A673 (cell line): ENCODE results near the gene THOC2. TPM values are rescaled to one million over a fixed set of nuclear protein-coding genes. Genes with fewer than 3 reads are reported as not detected.

ENCODE experiments used
- BruUV-seq: library from RNA; stranded (reverse); fragments of 400-500 nt; replicated peaks from 2 replicates; lab custom pipeline; 2021; lab: Mats Ljungman, UMichigan
- CTCF ChIA-PET: fragments of 300-600 bp; sonication (Branson Sonifier 250); formaldehyde crosslinking; loops from one replicate; lab custom pipeline; 2022; ENCODE audit warnings: antibody characterized with exemption; lab: Charles Lee
- POLR2A ChIA-PET: fragments of 300-600 bp; sonication (Branson Sonifier 250); formaldehyde crosslinking; loops from one replicate; lab custom pipeline; 2022; ENCODE audit warnings: antibody characterized with exemption; ENCODE audit not compliant: low non-redundant PET; lab: Charles Lee
- DNase-seq: peaks from one replicate; pipeline ENCODE4 v3.0.0-alpha.2; 2015; ENCODE audit warnings: low spot score
- H3K27ac ChIP-seq: fragments of 200-600 bp; sonication (generic); 2 replicates; pipeline ENCODE4 v1.5.1; 2016; ENCODE audit warnings: mixed run types, low read depth, mild to moderate bottlenecking, mixed read lengths, antibody characterized with exemption, low read length; ENCODE audit not compliant: poor library complexity, severe bottlenecking
- H3K27me3 ChIP-seq: fragments of 200-600 bp; sonication (generic); replicated peaks from 2 replicates; pipeline ENCODE4 v1.6.1; 2017; ENCODE audit warnings: mixed run types, low read depth, mild to moderate bottlenecking, mixed read lengths, antibody characterized with exemption, low read length; ENCODE audit not compliant: insufficient read depth, poor library complexity
- H3K36me3 ChIP-seq: fragments of 200-600 bp; sonication (generic); 2 replicates; pipeline ENCODE4 v1.6.1; 2016; ENCODE audit warnings: mixed run types, mild to moderate bottlenecking, mixed read lengths, antibody characterized with exemption, low read length; ENCODE audit not compliant: insufficient read depth, poor library complexity, severe bottlenecking
- H3K4me1 ChIP-seq: fragments of 200-600 bp; sonication (generic); 2 replicates; pipeline ENCODE4 v1.6.1; 2017; ENCODE audit warnings: mixed run types, mild to moderate bottlenecking, mixed read lengths, antibody characterized with exemption, low read length; ENCODE audit not compliant: insufficient read depth, poor library complexity, severe bottlenecking
- H3K4me3 ChIP-seq: fragments of 200-600 bp; sonication (generic); 2 replicates; pipeline ENCODE4 v1.5.1; 2016; ENCODE audit warnings: low read depth, mixed run types, mild to moderate bottlenecking, mixed read lengths, low read length; ENCODE audit not compliant: poor library complexity, severe bottlenecking
- H3K9me3 ChIP-seq: fragments of 200-600 bp; sonication (generic); 2 replicates; pipeline ENCODE4 v1.6.1; 2016; ENCODE audit warnings: mixed run types, low read depth, mild to moderate bottlenecking, mixed read lengths, antibody characterized with exemption, low read length; ENCODE audit not compliant: poor library complexity, severe bottlenecking
- EZH2 ChIP-seq: fragments of 200-600 bp; sonication (generic); IDR thresholded peaks from 2 replicates; pipeline ENCODE4 v1.6.1; 2017; ENCODE audit warnings: borderline replicate concordance, low read depth, mild to moderate bottlenecking, mixed read lengths, antibody characterized with exemption, low read length; ENCODE audit not compliant: poor library complexity, severe bottlenecking
- intact Hi-C: fragments of 100-400 bp; cut with micrococcal nuclease; formaldehyde crosslinking; loops from one replicate; pipeline ENCODE4 v1.10.0; 2022; ENCODE audit not compliant: unreplicated experiment
- total RNA-seq: library from RNA; stranded (reverse); gene quantifications from 2 replicates; pipeline ENCODE4 v1.2.3, GENCODE V29; 2021
- TF ChIP-seq, protein P1 (sequence below): fragments of 300-800, 200-600 bp; sonication (generic); conservative IDR thresholded peaks from 2 replicates; pipeline ENCODE4 v1.5.1; 2017; ENCODE audit warnings: low read depth, mild to moderate bottlenecking, antibody characterized with exemption, low read length, moderate library complexity, mixed read lengths

Gene THOC2
- total RNA-seq, 1 experiment from 2014 or later, result 103 TPM

GRCh38 chrX:123755107-123755506 is 22.3 kb upstream of the THOC2 start:
- POLR2A ChIA-PET, result no interaction called here
- no peak for DNase-seq
- intact Hi-C loops, result no loop called here

DNA sequence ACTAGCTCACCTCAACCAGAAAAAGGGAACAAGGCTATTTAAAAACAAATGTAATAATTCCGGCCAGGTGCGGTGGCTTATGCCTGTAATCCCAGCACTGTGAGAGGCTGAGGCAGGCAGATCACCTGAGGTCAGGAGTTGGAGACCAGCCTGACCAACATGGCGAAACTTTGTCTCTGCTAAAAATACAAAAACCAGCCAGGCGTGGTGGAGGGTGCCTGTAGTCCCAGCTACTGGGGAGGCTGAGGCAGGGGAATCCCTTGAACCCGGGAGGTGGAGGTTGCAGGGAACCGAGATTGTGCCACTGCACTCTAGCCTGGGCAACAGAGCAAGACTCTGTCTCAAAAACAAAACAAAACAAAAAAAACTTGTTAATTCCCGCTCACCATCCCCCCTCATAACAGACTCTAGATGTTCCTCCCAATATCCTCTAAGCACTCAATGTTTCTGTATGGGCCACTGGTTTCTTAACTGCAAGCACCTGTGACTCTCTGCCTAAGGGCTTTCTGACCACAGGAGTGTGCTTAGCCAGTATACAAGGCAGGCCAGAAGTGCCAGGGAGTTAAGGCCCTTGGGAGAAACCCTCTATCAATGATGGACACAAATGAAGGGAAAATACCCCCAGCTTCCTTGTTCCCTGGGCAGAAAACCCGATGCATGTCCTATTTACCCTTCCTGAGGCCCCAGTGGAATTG is 21.0 kb upstream of the THOC2 start:
- no TSS peak for BruUV-seq
- POLR2A ChIA-PET, result no interaction called here

More at GRCh38 chrX:123755107-123755506, 22.3 kb upstream of the THOC2 start:
- BruUV-seq, result no TSS peak
- CTCF ChIA-PET, result no interaction called here
- TF ChIP-seq, protein P1, sequence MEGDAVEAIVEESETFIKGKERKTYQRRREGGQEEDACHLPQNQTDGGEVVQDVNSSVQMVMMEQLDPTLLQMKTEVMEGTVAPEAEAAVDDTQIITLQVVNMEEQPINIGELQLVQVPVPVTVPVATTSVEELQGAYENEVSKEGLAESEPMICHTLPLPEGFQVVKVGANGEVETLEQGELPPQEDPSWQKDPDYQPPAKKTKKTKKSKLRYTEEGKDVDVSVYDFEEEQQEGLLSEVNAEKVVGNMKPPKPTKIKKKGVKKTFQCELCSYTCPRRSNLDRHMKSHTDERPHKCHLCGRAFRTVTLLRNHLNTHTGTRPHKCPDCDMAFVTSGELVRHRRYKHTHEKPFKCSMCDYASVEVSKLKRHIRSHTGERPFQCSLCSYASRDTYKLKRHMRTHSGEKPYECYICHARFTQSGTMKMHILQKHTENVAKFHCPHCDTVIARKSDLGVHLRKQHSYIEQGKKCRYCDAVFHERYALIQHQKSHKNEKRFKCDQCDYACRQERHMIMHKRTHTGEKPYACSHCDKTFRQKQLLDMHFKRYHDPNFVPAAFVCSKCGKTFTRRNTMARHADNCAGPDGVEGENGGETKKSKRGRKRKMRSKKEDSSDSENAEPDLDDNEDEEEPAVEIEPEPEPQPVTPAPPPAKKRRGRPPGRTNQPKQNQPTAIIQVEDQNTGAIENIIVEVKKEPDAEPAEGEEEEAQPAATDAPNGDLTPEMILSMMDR, result no peak
- TF ChIP-seq EZH2, result no peak
- no peak overlapping the region for H3K27ac ChIP-seq
- H3K36me3 ChIP-seq, result no peaks in the 10 kb centered on the region
- H3K4me1 ChIP-seq, result no peaks in the 10 kb centered on the region
- H3K4me3 ChIP-seq, result no peak overlapping the region
- H3K9me3 ChIP-seq, result no peaks in the 10 kb centered on the region
- H3K27me3 ChIP-seq, result no peaks in the 10 kb centered on the region

GRCh38 chrX:123749643-123750042 is 16.8 kb upstream of the THOC2 start:
- ChIA-PET CTCF (interaction anchor here (0.6 kb wide), 1 partner anchor 1284 kb away, joined by 3 read pairs; no protein-coding TSS in a partner anchor), POLR2A (no interaction called here)
- Histone ChIP-seq H3K36me3 (no peaks in the 10 kb centered on the region), H3K4me1 (no peaks in the 10 kb centered on the region), H3K27ac (no peak overlapping the region), H3K9me3 (no peaks in the 10 kb centered on the region), H3K27me3 (no peaks in the 10 kb centered on the region), H3K4me3 (no peak overlapping the region)
- BruUV-seq, result no TSS peak
- no peak for DNase-seq
- intact Hi-C loops, result no loop called here
- no peak for TF ChIP-seq EZH2
- TF ChIP-seq, protein P1, result no peak

More for the DNA sequence above, 21.0 kb upstream of the THOC2 start:
- intact Hi-C loops, result no loop called here
- CTCF ChIA-PET, result interaction anchor here (0.6 kb wide), 1 partner anchor 16 kb away, joined by 5 read pairs; no protein-coding TSS in a partner anchor
- DNase-seq, result no peak
- H3K9me3 ChIP-seq, result no peaks in the 10 kb centered on the region
- no peaks in the 10 kb centered on the region for H3K27me3 ChIP-seq
- H3K27ac ChIP-seq, result no peak overlapping the region
- no peak overlapping the region for H3K4me3 ChIP-seq
- no peaks in the 10 kb centered on the region for H3K4me1 ChIP-seq
- TF ChIP-seq EZH2, result no peak
- TF ChIP-seq, protein P1, result no peak
- no peaks in the 10 kb centered on the region for H3K36me3 ChIP-seq
